ENCODE measurements around the gene C1orf141.

C1orf141 gene

GRCh38 chr1:67138813-67139499 is 4.2 kb upstream of the C1orf141 start:
- CTCF ChIA-PET = no interaction called here
- POLR2A ChIA-PET = no interaction called here
- no peak for DNase-seq (ENCODE audit: extremely low spot score)
- no peak for TF ChIP-seq FOXM1 (IDR thresholded peaks at IDR 0.05; ENCODE audit: borderline replicate concordance)
- TF ChIP-seq L3MBTL2 (conservative IDR thresholded peaks at IDR 0.05) = no peak
- TF ChIP-seq ZNF384 (IDR thresholded peaks at IDR 0.05) = no peak
- TF ChIP-seq PKNOX1 (IDR thresholded peaks at IDR 0.05) = no peak
- no peak for TF ChIP-seq NFRKB (IDR thresholded peaks at IDR 0.05)
- TF ChIP-seq BHLHE40 (IDR thresholded peaks at IDR 0.05; ENCODE audit: borderline replicate concordance) = no peak
- no peak for TF ChIP-seq ELF4 (IDR thresholded peaks at IDR 0.05)
- TF ChIP-seq FOXA1 (IDR thresholded peaks at IDR 0.05) = no peak
- no peak for TF ChIP-seq HDGF (IDR thresholded peaks at IDR 0.05; ENCODE audit: borderline replicate concordance)
- no peak for TF ChIP-seq LEF1 (IDR thresholded peaks at IDR 0.05; ENCODE audit: borderline replicate concordance)
- no peak for TF ChIP-seq FOXK2 (IDR thresholded peaks at IDR 0.05)
- no peak for TF ChIP-seq SUZ12 (IDR thresholded peaks at IDR 0.05)
- no peak for TF ChIP-seq ARNT (IDR thresholded peaks at IDR 0.05)
- TF ChIP-seq SP1 (IDR thresholded peaks at IDR 0.05) = no peak

GRCh38 chr1:67137307-67137753 is 2.6 kb upstream of the C1orf141 start:
- ChIA-PET CTCF (interaction anchor here (0.9 to 1.1 kb wide), 2 partner anchors 11 to 12 kb away, joined by 3 to 6 read pairs; no protein-coding TSS in a partner anchor), POLR2A (no interaction called here)
- no peak for TF ChIP-seq NFRKB (IDR thresholded peaks at IDR 0.05)
- TF ChIP-seq ELF4 (IDR thresholded peaks at IDR 0.05) = no peak
- no peak for TF ChIP-seq PKNOX1 (IDR thresholded peaks at IDR 0.05)
- no peak for TF ChIP-seq ARNT (IDR thresholded peaks at IDR 0.05)
- no peak for TF ChIP-seq FOXM1 (IDR thresholded peaks at IDR 0.05; ENCODE audit: borderline replicate concordance)
- no peak for TF ChIP-seq ZNF384 (IDR thresholded peaks at IDR 0.05)
- no peak for TF ChIP-seq FOXK2 (IDR thresholded peaks at IDR 0.05)
- TF ChIP-seq SP1 (IDR thresholded peaks at IDR 0.05) = no peak
- TF ChIP-seq HDGF (IDR thresholded peaks at IDR 0.05; ENCODE audit: borderline replicate concordance) = no peak
- no peak for TF ChIP-seq LEF1 (IDR thresholded peaks at IDR 0.05; ENCODE audit: borderline replicate concordance)
- TF ChIP-seq CTBP1 (IDR thresholded peaks at IDR 0.05; ENCODE audit: borderline replicate concordance) = no peak
- TF ChIP-seq BHLHE40 (IDR thresholded peaks at IDR 0.05; ENCODE audit: borderline replicate concordance) = no peak
- no peak for TF ChIP-seq SUZ12 (IDR thresholded peaks at IDR 0.05)
- TF ChIP-seq FOXA1 (IDR thresholded peaks at IDR 0.05) = no peak
- TF ChIP-seq L3MBTL2 (conservative IDR thresholded peaks at IDR 0.05) = no peak
- no peak for TF ChIP-seq TARDBP (IDR thresholded peaks at IDR 0.05)
- DNase-seq (ENCODE audit: extremely low spot score) = no peak

GRCh38 chr1:67135354-67135753 is 584 bp upstream of the C1orf141 start:
- no peak for TF ChIP-seq ELF4 (IDR thresholded peaks at IDR 0.05)
- no peak for TF ChIP-seq FOXM1 (IDR thresholded peaks at IDR 0.05; ENCODE audit: borderline replicate concordance)
- no peak for TF ChIP-seq SP1 (IDR thresholded peaks at IDR 0.05)
- no peak for TF ChIP-seq TARDBP (IDR thresholded peaks at IDR 0.05)
- no peak for TF ChIP-seq BHLHE40 (IDR thresholded peaks at IDR 0.05; ENCODE audit: borderline replicate concordance)
- TF ChIP-seq PKNOX1 (IDR thresholded peaks at IDR 0.05) = no peak
- TF ChIP-seq FOXK2 (IDR thresholded peaks at IDR 0.05) = no peak
- TF ChIP-seq ARNT (IDR thresholded peaks at IDR 0.05) = no peak
- no peak for TF ChIP-seq FOXA1 (IDR thresholded peaks at IDR 0.05)
- no peak for TF ChIP-seq NFRKB (IDR thresholded peaks at IDR 0.05)
- TF ChIP-seq CTBP1 (IDR thresholded peaks at IDR 0.05; ENCODE audit: borderline replicate concordance) = no peak
- no peak for TF ChIP-seq SUZ12 (IDR thresholded peaks at IDR 0.05)
- no peak for TF ChIP-seq LEF1 (IDR thresholded peaks at IDR 0.05; ENCODE audit: borderline replicate concordance)
- no peak for TF ChIP-seq HDGF (IDR thresholded peaks at IDR 0.05; ENCODE audit: borderline replicate concordance)
- TF ChIP-seq L3MBTL2 (conservative IDR thresholded peaks at IDR 0.05) = no peak
- DNase-seq (ENCODE audit: extremely low spot score) = no peak
- ChIA-PET POLR2A (no interaction called here), CTCF (no interaction called here)

- POLR2A ChIA-PET = no interaction called here
- CTCF ChIA-PET = no interaction called here
- no peak for DNase-seq (ENCODE audit: extremely low spot score)
- TF ChIP-seq ELF4 (IDR thresholded peaks at IDR 0.05) = no peak
- no peak for TF ChIP-seq FOXA1 (IDR thresholded peaks at IDR 0.05)
- no peak for TF ChIP-seq LEF1 (IDR thresholded peaks at IDR 0.05; ENCODE audit: borderline replicate concordance)
- no peak for TF ChIP-seq FOXM1 (IDR thresholded peaks at IDR 0.05; ENCODE audit: borderline replicate concordance)
- no peak for TF ChIP-seq BHLHE40 (IDR thresholded peaks at IDR 0.05; ENCODE audit: borderline replicate concordance)
- TF ChIP-seq SUZ12 (IDR thresholded peaks at IDR 0.05) = no peak
- TF ChIP-seq ZNF384 (IDR thresholded peaks at IDR 0.05) = no peak
- no peak for TF ChIP-seq FOXK2 (IDR thresholded peaks at IDR 0.05)
These were observed 1.6 kb downstream of the C1orf141 start for GRCh38 chr1:67133177-67133576.

- no peak for DNase-seq (ENCODE audit: extremely low spot score)
- ChIA-PET CTCF (no interaction called here), POLR2A (no interaction called here)
These were observed 4.1 kb downstream of the C1orf141 start for GRCh38 chr1:67130673-67131072.

More at GRCh38 chr1:67130673-67131072, 4.1 kb downstream of the C1orf141 start:
- TF ChIP-seq LEF1 (IDR thresholded peaks at IDR 0.05; ENCODE audit: borderline replicate concordance) (no peak), FOXM1 (IDR thresholded peaks at IDR 0.05; ENCODE audit: borderline replicate concordance) (no peak), ZNF384 (IDR thresholded peaks at IDR 0.05) (no peak), SP1 (IDR thresholded peaks at IDR 0.05) (no peak), CTBP1 (IDR thresholded peaks at IDR 0.05; ENCODE audit: borderline replicate concordance) (no peak), NFRKB (IDR thresholded peaks at IDR 0.05) (no peak), TARDBP (IDR thresholded peaks at IDR 0.05) (no peak), FOXK2 (IDR thresholded peaks at IDR 0.05) (no peak), FOXA1 (IDR thresholded peaks at IDR 0.05) (no peak), HDGF (IDR thresholded peaks at IDR 0.05; ENCODE audit: borderline replicate concordance) (no peak), L3MBTL2 (conservative IDR thresholded peaks at IDR 0.05) (no peak), ELF4 (IDR thresholded peaks at IDR 0.05) (no peak), ARNT (IDR thresholded peaks at IDR 0.05) (no peak), PKNOX1 (IDR thresholded peaks at IDR 0.05) (no peak), SUZ12 (IDR thresholded peaks at IDR 0.05) (no peak), BHLHE40 (IDR thresholded peaks at IDR 0.05; ENCODE audit: borderline replicate concordance) (no peak)
